A549 (cell line): ENCODE data around the gene C3orf70. TPM values are rescaled to one million over a fixed set of nuclear protein-coding genes. Genes with fewer than 3 reads are reported as not detected.

Source experiments
- ATAC-seq, 2 experiments: fragments of 200-7000 bp in 1 of 2; fragments of >200 bp in 1 of 2; cut with Nextera tagmentation in 1 of 2; cut with Tn5 transposase in 1 of 2; 3 replicates each; pipeline versions ENCODE4 v1.8.0 to v1.9.1; 2018 to 2020; ENCODE audit warnings: mild to moderate bottlenecking in 1 of 2, moderate library complexity in 1 of 2
- CTCF ChIA-PET: fragments of 300-600 bp; sonication (Branson Sonifier 250); formaldehyde crosslinking; extraction: SDS; loops from one replicate; lab custom pipeline; 2021; ENCODE audit warnings: antibody characterized with exemption, inconsistent platforms; lab: Yijun Ruan, JAX
- POLR2A ChIA-PET: fragments of 350-600 bp; formaldehyde crosslinking; extraction: SDS; loops from one replicate; lab custom pipeline; 2021; ENCODE audit warnings: antibody characterized with exemption, inconsistent platforms; lab: Yijun Ruan, JAX
- DNase-seq, 2 experiments: peaks; one replicate each; pipeline versions ENCODE4 v3.0.0 to v3.0.0-alpha.2; 2011 to 2016; ENCODE audit warnings: low read depth in 1 of 2, low spot score in 1 of 2
- FAIRE-seq: peaks from 2 replicates; lab custom pipeline; 2011; peaks lifted over from hg19 to GRCh38; lab: Jason Lieb, UNC
- H3K27ac ChIP-seq, 2 experiments: fragments of >200 bp; sonication (Bioruptor Twin); formaldehyde crosslinking; 3 replicates each; pipeline ENCODE4 v1.5.1; 2016 to 2017
- H3K4me1 ChIP-seq: fragments of >200 bp; sonication (Bioruptor Twin); formaldehyde crosslinking; 3 replicates; pipeline ENCODE4 v1.6.1; 2016
- H3K4me2 ChIP-seq: fragments of >200 bp; sonication (Bioruptor Twin); formaldehyde crosslinking; 3 replicates; pipeline ENCODE4 v1.6.1; 2016
- H3K4me3 ChIP-seq: fragments of >200 bp; sonication (Bioruptor Twin); formaldehyde crosslinking; 3 replicates; pipeline ENCODE4 v1.5.1; 2016
- H3K9me3 ChIP-seq: fragments of >200 bp; sonication (Bioruptor Twin); formaldehyde crosslinking; 3 replicates; pipeline ENCODE4 v1.6.1; 2016
- BCL3 ChIP-seq: fragments of >200 bp; sonication (Bioruptor Twin); formaldehyde crosslinking; IDR thresholded peaks from 3 replicates; pipeline ENCODE4 v1.6.1; 2016
- CBX2 ChIP-seq: fragments of 200-600 bp; sonication (generic); IDR thresholded peaks from 2 replicates; pipeline ENCODE4 v1.6.1; 2016; ENCODE audit warnings: low read depth, mild to moderate bottlenecking, borderline replicate concordance
- CBX8 ChIP-seq: fragments of 200-600 bp; sonication (generic); IDR thresholded peaks from 2 replicates; pipeline ENCODE4 v1.6.1; 2016
- E2F6 ChIP-seq: IDR thresholded peaks from 2 replicates; pipeline ENCODE4 v1.6.1; 2012; ENCODE audit warnings: low read depth, borderline replicate concordance
- EHMT2 ChIP-seq: fragments of 200-600 bp; sonication (generic); IDR thresholded peaks from 2 replicates; pipeline ENCODE4 v1.6.1; 2016; ENCODE audit warnings: antibody characterized with exemption, low read depth, mild to moderate bottlenecking, moderate library complexity
- HES2 ChIP-seq: fragments of >200 bp; sonication (Bioruptor Twin); formaldehyde crosslinking; IDR thresholded peaks from 2 replicates; pipeline ENCODE4 v1.6.1; 2016
- HOXB13 ChIP-seq: fragments of 250-450 bp; sonication (Bioruptor Pico); IDR thresholded peaks from 2 replicates; pipeline ENCODE4 v1.5.0; 2020; ENCODE audit warnings: low read depth, mild to moderate bottlenecking, moderate library complexity
- HOXB5 ChIP-seq: fragments of 250-450 bp; sonication (Bioruptor Pico); IDR thresholded peaks from 2 replicates; pipeline ENCODE4 v1.5.0; 2020; ENCODE audit warnings: mild to moderate bottlenecking, moderate library complexity
- JUNB ChIP-seq: fragments of >200 bp; sonication (Bioruptor Twin); formaldehyde crosslinking; IDR thresholded peaks from 2 replicates; pipeline ENCODE4 v1.6.1; 2016
- KDM5A ChIP-seq: fragments of 200-600 bp; sonication (generic); IDR thresholded peaks from 2 replicates; pipeline ENCODE4 v1.6.1; 2016; ENCODE audit warnings: antibody characterized with exemption, mild to moderate bottlenecking
- MAX ChIP-seq: IDR thresholded peaks from 2 replicates; pipeline ENCODE4 v1.6.1; 2012
- PBX3 ChIP-seq: IDR thresholded peaks from 2 replicates; pipeline ENCODE4 v1.6.1; 2012
- POLR2A ChIP-seq: IDR thresholded peaks from 2 replicates; pipeline ENCODE4 v1.6.1; 2012; ENCODE audit warnings: mild to moderate bottlenecking, low read length
- POLR2AphosphoS2 ChIP-seq: conservative IDR thresholded peaks from 2 replicates; pipeline ENCODE4 v1.6.1; 2012; ENCODE audit warnings: low read length, improper control_type of control experiment, inconsistent platforms
- RAD21 ChIP-seq, 2 experiments: fragments of >200 bp in 1 of 2; sonication (Bioruptor Twin) in 1 of 2; formaldehyde crosslinking in 1 of 2; IDR thresholded peaks in 1 of 2; conservative IDR thresholded peaks in 1 of 2; 2 replicates in 1 of 2; 3 replicates in 1 of 2; pipeline ENCODE4 v1.6.1; 2012 to 2018; ENCODE audit warnings: inconsistent platforms in 1 of 2
- RARB ChIP-seq: fragments of 250-450 bp; sonication (Bioruptor Pico); IDR thresholded peaks from 2 replicates; pipeline ENCODE4 v1.8.0; 2021; ENCODE audit warnings: mild to moderate bottlenecking, moderate library complexity
- RCOR1 ChIP-seq: fragments of 150-350 bp; IDR thresholded peaks from 2 replicates; pipeline ENCODE4 v1.6.1; 2014; ENCODE audit warnings: antibody characterized with exemption, low read length, low read depth
- SREBF2 ChIP-seq: fragments of 450-650 bp; IDR thresholded peaks from 2 replicates; pipeline ENCODE4 v1.6.1; 2014; ENCODE audit warnings: mild to moderate bottlenecking, moderate library complexity
- TFCP2L1 ChIP-seq: fragments of 250-450 bp; sonication (Bioruptor Pico); IDR thresholded peaks from 2 replicates; pipeline ENCODE4 v1.5.0; 2021; ENCODE audit warnings: mild to moderate bottlenecking
- TP53 ChIP-seq: fragments of 250-450 bp; sonication (Bioruptor Pico); IDR thresholded peaks from 2 replicates; pipeline ENCODE4 v1.5.0; 2021; ENCODE audit warnings: mild to moderate bottlenecking, moderate library complexity
- WGBS: methylation state at CpG from one replicate; pipeline ENCODE4 v1.1.6; 2017; ENCODE audit errors: missing lambda C conversion rate; 5-methylcytosine and 5-hydroxymethylcytosine counted together
- polyA plus RNA-seq, 4 experiments: library from polyadenylated mRNA; depleted of rRNA in 3 of 4; stranded (reverse); fragments of >200 nt; fragmentation: RNase III in 1 of 4; extraction: RNeasy Plus Mini Kit Qiagen cat#74134 plus additional on column Dnase treatment in 1 of 4; gene quantifications; 2 replicates in 3 of 4; 3 replicates in 1 of 4; pipeline ENCODE4 v1.2.3, GENCODE V29; 2011 to 2017
- TF ChIP-seq, protein P1 (sequence below): fragments of 200-600 bp; sonication (generic); IDR thresholded peaks from 2 replicates; pipeline ENCODE4 v1.6.1; 2016; ENCODE audit warnings: antibody characterized with exemption, mild to moderate bottlenecking, moderate library complexity

C3orf70 gene
- polyA plus RNA-seq, 2 of the 4 experiments (the other 2 are of a cell fraction), result 0.01 TPM; not detected in 1

GRCh38 chr3:185153171-185153771, 411 bp upstream of the C3orf70 start:
- Histone ChIP-seq H3K27ac (no peak overlapping the region), H3K9me3 (no peaks in the 10 kb centered on the region), H3K4me1 (peaks cover 10% of the 10 kb centered on the region; the same call in 1 of the 3 replicates), H3K4me3 (peak overlapping the region; percentile 54), H3K4me2 (peak overlapping the region; percentile 97)
- CTCF ChIA-PET, result no interaction called here
- ATAC-seq (peak; percentile 22; a peak in 3 of 6 replicates), FAIRE-seq (no peak), DNase-seq (no peak)
- WGBS, result 7% methylated on average over 27 of the region's 53 CpGs
- TF ChIP-seq JUNB (no peak), PBX3 (no peak), SREBF2 (no peak), EHMT2 (no peak), E2F6 (no peak), POLR2A (no peak), CBX8 (no peak), CBX2 (no peak), HES2 (no peak), POLR2AphosphoS2 (no peak), HOXB13 (CRISPR knock-in tag) (no peak), TFCP2L1 (CRISPR knock-in tag) (no peak), TP53 (CRISPR knock-in tag) (no peak), BCL3 (no peak), HOXB5 (CRISPR knock-in tag) (no peak)
- POLR2A ChIA-PET, result no interaction called here

- DNase-seq (no peak), ATAC-seq (no peak), FAIRE-seq (no peak)
- peaks cover 10% of the 10 kb centered on the region; the same call in 1 of the 3 replicates for H3K4me1 ChIP-seq
- H3K4me2 ChIP-seq, result peak overlapping the region; percentile 97
- H3K4me3 ChIP-seq, result peak overlapping the region; percentile 54
- 28% methylated on average over 9 of the region's 9 CpGs for WGBS
- no peak overlapping the region for H3K27ac ChIP-seq
- ChIA-PET CTCF (interaction anchor here (1.2 to 1.6 kb wide), 2 partner anchors 11 to 19 kb away, joined by 3 read pairs; no protein-coding TSS in a partner anchor), POLR2A (no interaction called here)
- no peaks in the 10 kb centered on the region for H3K9me3 ChIP-seq
- TF ChIP-seq CBX2 (no peak), EHMT2 (no peak), RCOR1 (no peak), MAX (no peak), POLR2AphosphoS2 (no peak), KDM5A (no peak), RAD21 (conservative IDR thresholded peaks at IDR 0.05 in 1 of 2, IDR thresholded peaks at IDR 0.05 in 1 of 2) (no peak), RARB (CRISPR knock-in tag) (no peak)
- TF ChIP-seq, protein P1, sequence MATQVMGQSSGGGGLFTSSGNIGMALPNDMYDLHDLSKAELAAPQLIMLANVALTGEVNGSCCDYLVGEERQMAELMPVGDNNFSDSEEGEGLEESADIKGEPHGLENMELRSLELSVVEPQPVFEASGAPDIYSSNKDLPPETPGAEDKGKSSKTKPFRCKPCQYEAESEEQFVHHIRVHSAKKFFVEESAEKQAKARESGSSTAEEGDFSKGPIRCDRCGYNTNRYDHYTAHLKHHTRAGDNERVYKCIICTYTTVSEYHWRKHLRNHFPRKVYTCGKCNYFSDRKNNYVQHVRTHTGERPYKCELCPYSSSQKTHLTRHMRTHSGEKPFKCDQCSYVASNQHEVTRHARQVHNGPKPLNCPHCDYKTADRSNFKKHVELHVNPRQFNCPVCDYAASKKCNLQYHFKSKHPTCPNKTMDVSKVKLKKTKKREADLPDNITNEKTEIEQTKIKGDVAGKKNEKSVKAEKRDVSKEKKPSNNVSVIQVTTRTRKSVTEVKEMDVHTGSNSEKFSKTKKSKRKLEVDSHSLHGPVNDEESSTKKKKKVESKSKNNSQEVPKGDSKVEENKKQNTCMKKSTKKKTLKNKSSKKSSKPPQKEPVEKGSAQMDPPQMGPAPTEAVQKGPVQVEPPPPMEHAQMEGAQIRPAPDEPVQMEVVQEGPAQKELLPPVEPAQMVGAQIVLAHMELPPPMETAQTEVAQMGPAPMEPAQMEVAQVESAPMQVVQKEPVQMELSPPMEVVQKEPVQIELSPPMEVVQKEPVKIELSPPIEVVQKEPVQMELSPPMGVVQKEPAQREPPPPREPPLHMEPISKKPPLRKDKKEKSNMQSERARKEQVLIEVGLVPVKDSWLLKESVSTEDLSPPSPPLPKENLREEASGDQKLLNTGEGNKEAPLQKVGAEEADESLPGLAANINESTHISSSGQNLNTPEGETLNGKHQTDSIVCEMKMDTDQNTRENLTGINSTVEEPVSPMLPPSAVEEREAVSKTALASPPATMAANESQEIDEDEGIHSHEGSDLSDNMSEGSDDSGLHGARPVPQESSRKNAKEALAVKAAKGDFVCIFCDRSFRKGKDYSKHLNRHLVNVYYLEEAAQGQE, result no peak
These were observed 873 bp downstream of the C3orf70 start for GRCh38 chr3:185151964-185152409.
